HS-27A (cell line): ENCODE data around the gene GPAM.
"Not testable (repeated sequence)": the region's sequence is repeated elsewhere in the genome, so short reads cannot be mapped to it uniquely, and the experiment has no call there.

ENCODE experiments used
- DNase-seq: peaks from one replicate; pipeline ENCODE4 v3.0.0-alpha.2; 2012; ENCODE audit warnings: low read depth, missing footprints

Gene GPAM

DNA sequence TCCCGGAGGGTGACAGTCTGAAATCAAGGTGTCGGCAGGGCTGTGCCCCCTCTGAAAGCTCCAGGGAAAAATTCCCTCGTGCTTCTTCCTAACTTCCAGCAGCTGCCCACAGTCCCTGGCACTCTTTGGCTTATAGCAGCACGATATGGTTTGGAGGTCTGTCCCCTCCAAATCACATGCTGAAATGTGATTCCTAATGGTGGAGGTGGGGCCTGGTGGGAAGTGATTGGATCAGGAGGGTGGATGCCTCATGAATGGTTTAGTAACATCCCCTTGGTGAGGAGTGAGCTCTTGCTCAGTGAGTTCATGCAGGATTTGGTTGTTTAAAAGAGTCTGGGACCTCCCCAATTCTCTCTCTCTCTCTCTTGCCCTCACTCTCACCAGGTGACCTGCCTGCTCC, 51.1 kb downstream of the GPAM start:
- no peak for DNase-seq

DNA sequence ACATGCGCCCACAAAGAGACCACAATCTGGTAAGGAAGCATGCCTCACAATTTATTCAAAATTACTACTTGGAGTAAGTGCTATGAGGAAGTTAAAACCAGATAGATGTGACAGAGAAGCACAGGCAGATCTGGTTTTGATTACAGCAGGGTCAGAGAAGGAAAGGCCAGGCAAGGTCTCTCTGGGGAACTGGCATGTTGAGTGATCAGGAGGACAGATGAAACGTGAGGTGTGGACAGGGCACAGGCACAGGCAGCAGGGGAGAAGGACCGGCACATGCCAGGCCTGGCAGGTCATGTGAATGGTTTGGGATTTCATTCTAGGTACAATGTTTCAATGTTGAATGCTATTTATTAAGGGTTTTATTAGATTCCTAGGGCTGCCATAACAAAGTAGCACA, 51.6 kb downstream of the GPAM start:
- no peak for DNase-seq

DNA sequence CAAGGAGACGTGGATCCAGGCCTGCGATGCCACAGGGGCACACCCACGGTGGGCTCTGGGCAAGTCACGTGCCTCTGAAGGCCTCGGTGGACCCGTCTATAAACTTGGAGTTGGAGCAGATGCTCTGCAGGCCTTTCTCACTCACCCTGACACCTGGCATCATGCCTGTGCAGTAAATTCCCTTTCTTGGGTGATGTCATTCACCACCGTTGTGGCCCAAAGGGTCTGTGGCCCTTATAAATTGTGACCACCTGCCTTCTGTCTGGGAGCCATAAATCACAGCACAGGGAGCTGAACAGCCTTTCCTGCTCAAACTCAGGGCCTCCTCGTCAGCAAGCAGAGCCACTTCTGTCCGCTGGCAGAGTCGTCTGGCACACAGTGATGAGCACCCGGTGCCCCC, 52.2 kb downstream of the GPAM start:
- no peak for DNase-seq

DNA sequence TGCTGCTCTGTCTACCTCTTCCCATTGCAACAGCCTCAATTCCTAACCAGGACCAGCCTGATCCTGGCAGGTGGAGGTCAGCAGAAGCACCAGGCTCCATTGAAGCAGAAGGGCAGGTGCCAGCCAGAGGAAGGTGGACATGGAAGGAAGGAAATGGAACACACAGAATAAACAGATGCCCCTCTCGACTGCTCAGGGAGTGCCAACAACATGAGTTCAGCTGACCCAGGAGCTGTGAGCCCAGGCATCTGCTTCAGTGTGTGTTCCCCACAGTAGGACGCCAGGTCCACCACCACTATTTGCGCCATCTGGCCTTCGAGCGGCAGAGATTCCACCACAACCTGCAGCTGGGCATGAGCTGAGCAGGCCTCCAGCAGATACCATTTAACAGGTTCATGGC, 56.7 kb downstream of the GPAM start:
- DNase-seq, result no peak

DNA sequence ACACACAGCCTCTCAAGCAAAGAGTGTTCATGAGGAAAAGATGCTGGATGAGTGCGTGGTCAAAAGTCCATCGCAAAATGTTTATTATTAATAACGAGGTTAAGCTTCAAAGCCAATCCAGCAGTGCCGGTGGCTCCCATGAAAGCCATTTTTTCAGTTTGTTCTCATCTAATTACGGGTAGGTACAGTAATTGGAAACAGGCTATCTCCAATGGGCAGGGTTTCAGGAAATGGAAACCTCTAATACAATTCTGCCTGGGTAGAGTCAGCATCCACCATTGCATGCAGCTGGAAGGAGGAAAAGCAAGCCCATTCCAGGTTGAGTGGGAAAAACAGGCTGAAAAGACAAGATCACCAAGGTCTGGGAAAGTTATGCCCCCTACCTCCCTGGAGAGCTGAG, 57.4 kb downstream of the GPAM start:
- no peak for DNase-seq

DNA sequence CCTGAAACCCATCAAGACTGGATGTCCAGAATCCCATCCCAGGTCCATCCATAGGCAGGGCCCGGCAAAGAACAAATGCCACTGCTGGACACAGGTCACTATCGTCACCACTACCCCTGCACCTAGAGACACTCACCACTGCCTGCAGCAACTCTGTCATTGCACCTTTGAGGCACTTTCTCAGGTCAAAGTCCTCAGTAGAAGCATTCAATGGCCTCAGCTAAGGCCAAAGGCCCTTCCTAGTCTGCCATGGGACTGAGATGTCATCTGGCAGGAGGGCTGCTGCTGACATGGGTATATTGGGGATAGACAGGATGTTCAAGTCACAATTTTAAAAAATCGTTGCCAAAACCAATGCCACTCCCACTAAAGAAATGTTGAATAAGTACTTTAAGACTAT, 58.7 kb downstream of the GPAM start:
- no peak for DNase-seq

DNA sequence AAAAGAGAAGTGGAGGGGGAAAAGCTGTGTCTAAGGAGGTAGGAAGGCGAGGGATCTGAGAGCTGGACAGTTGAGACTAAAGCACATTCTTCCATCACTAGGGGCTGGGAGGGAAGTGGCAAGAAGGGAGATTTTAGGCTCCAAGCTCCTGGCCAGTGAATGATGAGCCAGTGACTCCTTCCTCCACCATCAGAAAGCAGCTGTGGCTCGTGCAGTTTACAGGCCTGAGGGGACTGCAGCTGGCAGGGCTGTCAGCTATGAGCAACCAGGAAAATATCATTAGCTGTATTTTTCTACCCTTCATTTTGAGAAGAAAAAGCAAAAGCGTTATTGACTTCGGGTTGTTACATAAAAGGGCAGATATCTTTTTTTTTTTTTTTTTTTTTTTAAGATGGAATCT, 60.7 kb downstream of the GPAM start:
- no peak for DNase-seq

DNA sequence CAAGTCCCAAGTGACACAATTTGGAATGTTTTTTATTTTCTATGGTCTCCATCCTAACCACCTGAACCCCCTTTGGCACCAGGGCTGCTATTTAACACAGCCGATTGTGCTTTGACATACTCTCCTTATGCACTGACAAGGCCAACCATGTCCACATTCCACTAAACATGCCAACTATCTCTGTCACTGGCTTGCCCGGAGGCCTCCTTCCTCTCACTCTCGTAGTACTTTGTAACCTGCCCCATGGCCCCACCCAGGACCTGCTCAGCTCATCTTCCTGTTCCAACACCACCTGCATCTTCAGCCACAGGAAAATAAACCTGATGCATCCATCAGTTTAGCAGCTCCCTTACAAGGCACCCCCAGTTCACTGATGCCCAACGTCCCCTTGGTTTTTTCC, 63.1 kb downstream of the GPAM start:
- no peak for DNase-seq

DNA sequence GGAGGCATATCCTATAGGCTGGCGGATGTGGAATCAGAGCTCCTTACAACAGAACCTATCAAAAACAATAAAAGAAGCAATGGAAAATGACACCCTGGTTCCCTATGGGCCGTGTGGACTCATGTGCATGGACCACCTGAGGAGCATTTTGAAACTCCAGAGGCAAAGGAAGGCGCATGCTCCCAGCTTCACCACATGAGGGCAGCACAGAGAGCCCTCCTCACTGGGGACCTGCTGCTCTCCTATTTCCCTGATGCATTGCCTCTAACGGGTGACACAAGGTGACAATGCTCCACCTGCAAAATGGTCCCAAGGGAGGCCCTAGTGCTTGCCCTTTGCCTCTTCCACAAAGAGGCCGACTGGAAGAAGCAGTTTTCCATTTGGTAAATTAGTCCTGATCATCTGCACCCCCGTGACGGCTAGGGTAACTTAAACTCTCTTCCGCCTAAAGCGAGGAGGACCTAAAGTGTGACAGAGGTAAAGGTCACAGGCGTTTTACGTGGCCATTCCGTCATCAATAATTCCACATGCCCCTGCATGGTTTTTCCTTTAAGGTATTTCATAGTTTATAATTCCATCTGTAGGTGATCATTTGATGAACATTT, 67.7 kb downstream of the GPAM start:
- no peak for DNase-seq

DNA sequence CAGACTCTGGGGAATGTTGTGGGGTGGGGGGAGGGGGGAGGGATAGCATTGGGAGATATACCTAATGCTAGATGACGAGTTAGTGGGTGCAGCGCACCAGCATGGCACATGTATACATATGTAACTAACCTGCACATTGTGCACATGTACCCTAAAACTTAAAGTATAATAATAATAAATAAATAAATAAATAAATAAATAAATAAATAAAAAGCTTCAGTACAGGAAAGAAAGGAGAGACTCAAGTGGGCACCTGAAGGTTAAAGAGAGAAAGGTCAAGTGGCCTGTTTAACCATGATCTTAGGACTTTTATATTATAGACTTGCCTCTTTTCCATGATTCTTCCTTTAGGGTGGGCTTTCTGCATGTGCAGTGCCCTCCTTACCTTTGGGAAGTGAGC, 73.8 kb downstream of the GPAM start:
- not testable (repeated sequence) for DNase-seq
